22Rv1 (cell line): ENCODE results near the gene FHIT.

ENCODE experiments used
- CTCF ChIP-seq: fragments of 450-650 bp; IDR thresholded peaks from 2 replicates; pipeline ENCODE4 v1.5.1; 2017; ENCODE audit warnings: mild to moderate bottlenecking
- ZFX ChIP-seq: fragments of 450-650 bp; IDR thresholded peaks from 2 replicates; pipeline ENCODE4 v1.6.1; 2017; ENCODE audit warnings: antibody characterized with exemption, borderline replicate concordance

GRCh38 chr3:60364475-60364874 is 886.8 kb downstream of the FHIT start:
- TF ChIP-seq CTCF (no peak), ZFX (no peak)
